Endometrium (tissue), 2 donors: ENCODE data around the gene SEMA3C.

Experiments used
- FAIRE-seq: peaks from 2 replicates; lab custom pipeline; 2012; peaks lifted over from hg19 to GRCh38; lab: Jason Lieb, UNC
- donor health status: control.
- donor health status: control.

SEMA3C gene

DNA sequence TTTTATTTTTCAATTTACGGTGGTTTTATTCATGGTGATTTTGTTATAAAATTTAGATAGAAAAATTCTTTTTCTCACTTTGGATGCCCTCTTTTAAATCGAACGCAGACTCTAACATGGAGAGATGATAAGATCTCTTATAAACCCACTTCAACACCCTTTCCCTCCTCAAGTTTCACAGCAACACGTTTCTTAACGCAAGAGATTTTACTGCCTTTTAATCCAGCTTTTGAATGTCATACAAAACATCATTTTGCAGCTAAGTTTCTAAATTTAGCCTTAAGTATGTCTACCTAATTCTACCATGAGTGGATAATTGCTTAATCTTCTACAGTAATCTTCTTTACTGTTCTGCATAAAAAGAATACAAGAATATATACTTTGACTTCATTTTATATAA, 70.0 kb downstream of the SEMA3C start:
- FAIRE-seq: no peak

DNA sequence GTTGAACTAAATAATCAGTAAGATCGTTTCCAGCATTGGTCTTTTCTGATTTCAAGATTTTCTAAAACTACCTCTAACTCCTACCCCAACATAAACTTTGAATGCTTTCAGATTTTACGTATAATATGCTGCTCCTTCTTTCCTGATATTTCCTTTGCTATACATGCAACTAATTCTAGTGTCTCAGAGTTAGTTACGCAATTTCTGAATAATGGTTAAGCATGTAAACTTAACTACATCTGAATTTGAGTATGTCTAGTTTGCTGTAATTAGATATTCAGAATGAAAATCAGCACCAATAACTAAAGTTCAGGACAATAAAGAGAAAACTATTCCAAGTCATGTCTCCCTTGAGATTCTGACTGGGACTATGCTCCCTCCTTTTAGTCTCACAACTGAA, 71.0 kb downstream of the SEMA3C start:
- no peak for FAIRE-seq

GRCh38 chr7:80847027-80847426, 71.8 kb downstream of the SEMA3C start:
- no peak for FAIRE-seq

DNA sequence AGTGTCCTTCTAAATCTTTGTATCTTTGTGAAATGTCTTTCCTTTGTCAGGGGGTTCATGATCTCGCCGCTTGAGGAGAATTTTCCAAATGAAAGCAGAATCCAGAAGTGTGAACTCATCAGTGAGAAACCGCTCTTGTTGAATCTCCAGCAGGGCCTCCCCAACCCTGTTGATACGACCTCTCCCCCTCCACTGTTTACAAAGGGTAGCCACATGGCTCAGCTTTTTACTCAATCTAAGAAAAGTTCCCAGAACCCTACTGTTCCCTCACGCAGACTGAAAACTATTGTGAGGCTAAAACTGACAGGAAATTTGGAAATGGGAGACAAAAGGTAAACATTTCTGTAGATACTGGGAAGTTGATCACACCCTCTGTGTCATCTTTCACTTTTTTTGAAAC, 73.9 kb downstream of the SEMA3C start:
- FAIRE-seq: no peak

- FAIRE-seq: no peak
Observed at GRCh38 chr7:80843018-80843677, 75.7 kb downstream of the SEMA3C start.

DNA sequence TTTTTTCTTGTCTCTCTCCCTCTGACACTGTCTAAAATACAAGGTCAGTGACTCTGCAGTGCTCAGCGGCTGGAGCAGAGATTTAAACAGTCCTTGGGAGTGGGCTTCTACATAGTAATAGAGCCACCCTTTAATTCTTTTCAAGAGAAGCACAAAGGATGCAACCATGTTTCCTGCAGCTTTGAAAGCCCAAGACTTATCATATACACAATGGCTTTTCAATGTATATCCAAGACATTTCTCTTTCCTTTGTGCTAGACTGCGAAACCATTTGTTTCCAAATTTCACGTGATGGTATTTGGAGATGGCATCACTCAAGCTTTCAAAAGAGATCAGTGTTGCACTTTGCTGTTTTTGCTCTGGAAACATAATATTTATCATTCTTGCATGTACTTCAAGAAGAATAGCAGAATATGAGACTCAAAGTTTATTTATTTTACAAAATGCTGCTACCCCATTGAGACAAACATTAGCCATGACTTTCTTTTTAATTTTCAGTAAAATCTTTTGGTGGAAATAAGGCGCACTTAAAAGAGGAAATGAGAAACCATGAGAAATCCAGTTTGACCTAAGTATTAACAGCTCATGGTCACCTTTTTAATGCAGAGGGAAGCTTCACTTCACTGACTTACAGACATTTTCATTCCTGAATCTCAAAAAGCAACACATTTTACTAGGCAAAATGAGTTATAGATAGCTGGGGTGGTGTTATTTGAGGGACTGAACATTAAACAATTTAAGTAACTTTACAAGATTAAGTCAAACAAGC, 76.6 kb downstream of the SEMA3C start:
- peak; percentile 45 for FAIRE-seq

DNA sequence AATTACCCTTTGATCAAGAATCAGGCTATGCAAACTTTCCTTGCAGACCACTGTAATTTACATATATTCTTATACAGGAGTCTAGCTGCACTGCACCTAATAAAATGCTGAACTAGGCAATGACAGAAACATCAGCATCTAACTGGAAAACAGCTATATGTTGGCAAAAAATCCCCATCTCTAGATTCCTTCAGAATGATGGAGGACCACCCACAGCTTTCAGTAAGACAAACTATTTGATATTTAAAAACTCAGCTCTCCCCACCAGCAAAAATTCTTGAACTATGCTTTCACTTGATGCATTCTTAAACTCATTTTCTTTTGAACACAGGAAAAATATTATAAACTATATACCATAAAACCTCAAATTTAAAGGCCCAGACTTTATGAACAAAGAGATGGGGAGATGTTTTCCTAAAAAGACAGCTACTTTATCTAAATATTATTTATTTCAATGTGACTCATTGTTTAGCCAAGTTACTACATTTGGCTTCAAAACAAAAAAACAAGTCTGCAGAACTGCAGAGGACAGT, 77.4 kb downstream of the SEMA3C start:
- peak; percentile 91 for FAIRE-seq

- no peak for FAIRE-seq
Observed at GRCh38 chr7:80840681-80841080, 78.2 kb downstream of the SEMA3C start.

GRCh38 chr7:80839855-80840254, 79.0 kb downstream of the SEMA3C start:
- no peak for FAIRE-seq

GRCh38 chr7:80838643-80839042, 80.2 kb downstream of the SEMA3C start:
- no peak for FAIRE-seq

- FAIRE-seq: no peak
Observed at GRCh38 chr7:80837345-80837744, 81.5 kb downstream of the SEMA3C start.

- no peak for FAIRE-seq
Observed at GRCh38 chr7:80835251-80835650, 83.6 kb downstream of the SEMA3C start.

GRCh38 chr7:80833289-80834268, 85.3 kb downstream of the SEMA3C start:
- no peak for FAIRE-seq

- FAIRE-seq: no peak
Observed at GRCh38 chr7:80832006-80832405, 86.8 kb downstream of the SEMA3C start.

DNA sequence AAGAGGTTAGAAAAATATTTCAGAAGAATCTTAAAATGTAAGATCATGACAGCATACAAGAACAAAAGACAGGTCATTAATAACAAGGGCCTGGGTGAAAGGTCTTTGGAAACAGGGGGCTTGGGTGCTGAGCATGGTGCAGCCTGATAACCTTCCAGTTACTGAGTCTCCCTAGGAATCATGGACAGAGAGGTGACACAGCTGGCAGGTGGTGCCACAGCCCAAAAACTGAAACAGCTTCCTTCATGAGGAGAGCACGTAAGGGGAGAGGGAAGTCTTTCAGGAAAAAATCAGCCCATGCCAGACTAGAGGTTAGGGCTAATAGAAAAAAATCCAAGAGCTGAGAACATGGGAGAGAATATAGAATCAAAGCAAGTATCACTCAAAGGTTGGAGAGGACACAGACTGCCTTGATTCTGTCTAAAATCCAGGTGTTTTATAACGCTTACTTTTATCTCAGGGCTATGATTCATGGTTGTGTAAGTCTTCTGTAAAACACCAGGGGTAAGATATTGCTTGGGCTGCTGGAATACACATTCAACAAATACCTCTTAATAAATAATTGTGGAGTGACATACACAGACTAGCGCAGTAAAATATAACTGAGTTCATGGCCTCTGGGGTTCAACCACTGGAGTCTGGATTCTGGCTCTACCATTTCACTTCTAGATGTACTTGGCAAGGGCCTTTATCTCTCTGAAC, 88.1 kb downstream of the SEMA3C start:
- FAIRE-seq: no peak

GRCh38 chr7:80830010-80830409, 88.8 kb downstream of the SEMA3C start:
- no peak for FAIRE-seq

- no peak for FAIRE-seq
Observed at GRCh38 chr7:80829527-80829926, 89.3 kb downstream of the SEMA3C start.

DNA sequence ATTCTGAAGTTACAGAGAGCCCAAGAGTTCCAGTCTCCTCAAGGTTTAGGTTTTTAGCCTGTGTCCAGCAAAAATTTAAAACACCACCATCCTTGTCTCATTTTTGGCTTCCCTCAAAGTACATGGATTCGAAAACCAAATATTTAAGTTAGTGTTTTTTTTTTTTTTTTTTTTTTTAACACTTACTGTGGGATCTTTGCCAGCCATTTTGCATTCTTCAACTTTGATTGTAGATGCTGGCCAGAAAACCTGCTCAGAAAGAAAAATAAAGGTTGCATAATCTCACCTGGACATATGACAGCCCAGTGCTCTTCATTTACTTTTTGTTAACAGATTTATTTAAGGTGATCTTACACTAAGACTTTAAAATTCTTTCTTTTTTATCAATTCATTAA, 91.6 kb downstream of the SEMA3C start:
- no peak for FAIRE-seq

DNA sequence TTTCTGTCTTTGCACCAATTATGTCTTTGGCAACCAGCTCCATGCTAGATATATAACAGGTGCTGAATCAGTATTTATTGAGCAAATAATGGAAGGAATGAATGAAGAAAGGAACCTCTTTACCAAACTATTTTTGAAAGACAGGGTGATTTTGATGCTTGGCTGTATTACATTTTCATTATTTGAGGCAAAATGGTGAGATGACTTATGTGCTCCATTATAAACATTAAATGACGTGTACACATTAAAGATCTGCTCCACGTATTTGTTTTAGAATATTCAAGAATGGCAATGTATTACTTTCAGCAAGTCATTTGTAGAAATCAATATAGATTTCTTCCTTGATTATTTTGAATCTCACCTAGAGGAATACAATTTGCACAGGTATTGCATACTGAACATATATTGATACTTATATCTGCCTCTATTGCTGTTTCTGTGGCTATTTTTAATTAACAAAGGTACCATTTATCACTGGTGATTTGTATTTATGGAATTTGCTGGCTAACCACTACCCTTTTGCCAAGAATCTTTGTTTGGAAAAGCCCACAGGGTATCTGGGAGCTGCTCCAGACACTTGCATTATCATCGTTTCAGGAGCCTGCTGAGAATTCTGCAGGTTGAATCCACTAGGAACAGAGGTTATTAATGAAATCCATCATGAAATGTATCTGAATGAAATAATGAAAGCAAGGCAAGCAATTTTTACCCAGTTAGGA, 92.2 kb downstream of the SEMA3C start:
- FAIRE-seq: no peak

DNA sequence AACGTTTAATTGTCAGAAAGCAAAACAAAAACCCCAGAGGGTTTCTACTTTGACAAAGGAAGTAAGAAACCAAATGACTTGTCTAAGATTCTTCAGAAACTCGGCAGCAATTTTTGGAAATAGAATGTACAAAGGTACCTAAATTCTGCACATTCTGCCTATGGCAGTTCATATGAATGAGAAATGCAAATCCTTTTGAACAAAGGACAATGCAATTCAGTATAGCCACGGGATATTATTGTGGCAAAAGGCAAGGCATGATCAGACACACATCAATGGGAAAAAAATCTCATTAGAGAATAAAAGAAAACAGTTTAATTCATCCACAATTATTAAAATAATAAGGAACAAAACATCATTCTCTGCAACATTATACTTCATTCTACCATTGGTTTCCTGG, 93.4 kb downstream of the SEMA3C start:
- no peak for FAIRE-seq

DNA sequence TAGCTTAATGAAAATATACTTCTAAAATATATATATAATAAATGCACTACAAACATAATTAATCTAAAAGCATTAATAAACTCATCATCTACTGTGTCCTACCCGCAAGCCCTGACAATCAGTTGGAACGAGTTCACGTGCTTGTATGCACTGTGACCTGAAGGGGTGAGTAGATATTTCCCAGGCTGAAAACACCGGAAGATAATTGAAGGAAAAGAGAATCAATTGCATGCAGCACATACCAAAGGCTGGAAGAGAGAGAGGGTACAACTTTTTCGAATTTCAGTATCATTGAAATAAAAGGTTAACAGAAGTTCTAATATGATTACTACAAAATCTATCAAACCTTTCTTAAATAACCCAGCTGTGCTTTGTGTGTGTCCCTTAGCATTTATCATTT, 94.6 kb downstream of the SEMA3C start:
- FAIRE-seq: no peak
